ENCODE measurements around the gene DDHD1. TPM values are rescaled to one million over a fixed set of nuclear protein-coding genes. Genes with fewer than 3 reads are reported as not detected.
"Not testable (repeated sequence)": the region's sequence is repeated elsewhere in the genome, so short reads cannot be mapped to it uniquely, and the experiment has no call there.

DDHD1 gene
- total RNA-seq, 2 donors from 2014 or later: 53.6 to 73.5 TPM

GRCh38 chr14:53147208-53147607 lies 5.9 kb downstream of the DDHD1 start:
- peaks cover 26 to 31% of the 10 kb centered on the region in 2 donors for H3K36me3 Mint-ChIP-seq (ENCODE audit: insufficient read depth in 2 of 2)
- H3K27me3 Mint-ChIP-seq (ENCODE audit: low read depth): no peaks in the 10 kb centered on the region
- no peak for DNase-seq
- H3K9me3 Mint-ChIP-seq: peaks cover 5 to 8% of the 10 kb centered on the region in 2 donors
- peaks cover 80% of the 10 kb centered on the region for H3K4me1 Mint-ChIP-seq (ENCODE audit: low read depth)
- peak overlapping the region; percentile 77 to 98 for H3K4me3 Mint-ChIP-seq
- no peak for ATAC-seq (replicated peaks in 1 of 2)
- H3K27ac Mint-ChIP-seq: no peak overlapping the region

DNA sequence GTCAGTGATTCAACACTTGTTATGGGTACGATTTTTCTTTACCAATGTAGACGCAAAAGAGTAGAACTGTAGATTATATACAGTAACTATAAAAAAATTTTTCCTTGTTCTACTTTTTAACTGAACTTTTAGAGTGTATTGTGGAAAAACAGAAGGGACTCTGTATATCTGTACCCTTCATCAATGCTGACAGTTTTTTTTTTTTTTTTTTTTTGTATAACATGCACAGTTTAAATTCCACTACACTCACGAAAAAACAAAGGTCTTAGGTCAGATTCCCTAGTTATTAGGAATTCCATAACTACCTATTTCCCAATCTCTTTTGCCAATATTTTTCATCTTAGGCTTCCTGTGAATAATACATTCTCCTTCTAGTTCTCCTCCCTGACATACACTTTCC lies 6.4 kb downstream of the DDHD1 start:
- no peak overlapping the region for H3K27ac Mint-ChIP-seq

DNA sequence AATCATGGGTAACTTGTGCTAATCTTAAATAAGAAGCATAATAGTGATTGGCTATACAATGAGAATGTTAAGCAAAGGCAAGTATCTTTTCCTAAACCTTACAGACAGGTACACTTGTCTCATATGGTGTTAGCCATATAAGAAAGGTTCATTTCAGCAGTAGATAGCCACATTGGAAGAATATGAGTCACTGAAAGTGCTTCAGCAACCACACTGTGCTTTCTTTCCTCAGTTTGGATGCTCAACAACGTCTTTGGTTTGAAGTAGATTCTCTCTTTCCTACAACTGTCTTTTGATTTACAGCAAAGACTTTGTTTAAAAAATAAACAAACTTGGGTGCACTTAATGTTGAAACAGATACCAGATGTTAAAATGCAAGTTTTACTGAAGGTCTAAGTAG lies 8.9 kb downstream of the DDHD1 start:
- peak overlapping the region; percentile 51 to 69 for H3K4me3 Mint-ChIP-seq
- H3K4me1 Mint-ChIP-seq (ENCODE audit: low read depth): peaks cover 76% of the 10 kb centered on the region
- peaks cover 14% of the 10 kb centered on the region in 2 donors for H3K9me3 Mint-ChIP-seq
- no peaks in the 10 kb centered on the region for H3K27me3 Mint-ChIP-seq (ENCODE audit: low read depth)
- peak overlapping the region; percentile 75 for H3K27ac Mint-ChIP-seq
- ATAC-seq (replicated peaks in 1 of 2) (peak; percentile 93 to 94), DNase-seq (peak; percentile 13 to 21)
- H3K36me3 Mint-ChIP-seq (ENCODE audit: insufficient read depth in 2 of 2): peaks cover 29 to 47% of the 10 kb centered on the region in 2 donors

More for the DNA sequence above, 6.4 kb downstream of the DDHD1 start:
- Mint-ChIP-seq H3K9me3 (peaks cover 5 to 9% of the 10 kb centered on the region in 2 donors), H3K4me3 (peak overlapping the region; percentile 77 to 98), H3K36me3 (ENCODE audit: insufficient read depth in 2 of 2) (peaks cover 24 to 32% of the 10 kb centered on the region in 2 donors), H3K27me3 (ENCODE audit: low read depth) (no peaks in the 10 kb centered on the region), H3K4me1 (ENCODE audit: low read depth) (peaks cover 80% of the 10 kb centered on the region)
- no peak for DNase-seq
- no peak for ATAC-seq (replicated peaks in 1 of 2)

- no peak for DNase-seq
- H3K4me1 Mint-ChIP-seq (ENCODE audit: low read depth): peaks cover 66% of the 10 kb centered on the region
- H3K9me3 Mint-ChIP-seq: peaks cover 17 to 18% of the 10 kb centered on the region in 2 donors
- peaks cover 38 to 71% of the 10 kb centered on the region in 2 donors for H3K36me3 Mint-ChIP-seq (ENCODE audit: insufficient read depth in 2 of 2)
- no peak for ATAC-seq (replicated peaks in 1 of 2)
- H3K27ac Mint-ChIP-seq: no peak overlapping the region
- H3K4me3 Mint-ChIP-seq: no peak overlapping the region
- H3K27me3 Mint-ChIP-seq (ENCODE audit: low read depth): no peaks in the 10 kb centered on the region
These were observed 12.5 kb downstream of the DDHD1 start for GRCh38 chr14:53140585-53140984.

DNA sequence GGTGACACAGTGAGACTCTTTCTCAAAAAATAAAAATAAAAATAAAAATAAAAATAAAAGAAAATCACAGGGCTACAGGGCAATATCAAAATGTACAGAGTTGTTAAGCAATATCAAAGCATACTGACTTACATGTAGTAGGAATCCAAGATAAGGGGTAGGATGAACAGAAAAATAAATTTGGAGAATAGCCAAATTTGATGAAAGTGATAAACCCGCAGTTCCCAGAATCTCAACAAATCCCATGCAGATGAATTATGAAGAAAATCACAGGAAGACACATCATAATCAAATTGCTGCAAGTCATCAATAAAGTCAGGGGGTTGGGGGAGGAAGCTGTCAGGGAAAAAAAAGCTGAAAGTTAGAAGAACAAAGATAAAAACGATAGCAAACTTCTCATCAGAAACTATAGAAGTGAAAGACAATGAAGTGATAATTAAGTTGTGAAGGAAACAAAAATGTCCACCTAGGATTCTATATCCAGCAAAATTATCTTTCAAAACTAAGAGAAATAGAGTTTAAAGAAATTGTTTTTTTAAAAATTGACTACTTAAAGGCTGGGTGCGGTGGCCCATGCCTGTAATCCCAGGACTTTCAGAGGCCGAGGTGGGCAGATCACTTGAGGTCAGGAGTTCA lies 15.4 kb downstream of the DDHD1 start:
- ATAC-seq (replicated peaks in 1 of 2): no peak
- peak overlapping the region in 1 of 2 donors; percentile 27 for H3K4me3 Mint-ChIP-seq
- DNase-seq: no peak
- H3K9me3 Mint-ChIP-seq: peaks cover 12 to 19% of the 10 kb centered on the region in 2 donors
- H3K27ac Mint-ChIP-seq: no peak overlapping the region
- no peaks in the 10 kb centered on the region for H3K27me3 Mint-ChIP-seq (ENCODE audit: low read depth)
- peaks cover 42% of the 10 kb centered on the region for H3K4me1 Mint-ChIP-seq (ENCODE audit: low read depth)
- peaks cover 39 to 65% of the 10 kb centered on the region in 2 donors for H3K36me3 Mint-ChIP-seq (ENCODE audit: insufficient read depth in 2 of 2)

DNA sequence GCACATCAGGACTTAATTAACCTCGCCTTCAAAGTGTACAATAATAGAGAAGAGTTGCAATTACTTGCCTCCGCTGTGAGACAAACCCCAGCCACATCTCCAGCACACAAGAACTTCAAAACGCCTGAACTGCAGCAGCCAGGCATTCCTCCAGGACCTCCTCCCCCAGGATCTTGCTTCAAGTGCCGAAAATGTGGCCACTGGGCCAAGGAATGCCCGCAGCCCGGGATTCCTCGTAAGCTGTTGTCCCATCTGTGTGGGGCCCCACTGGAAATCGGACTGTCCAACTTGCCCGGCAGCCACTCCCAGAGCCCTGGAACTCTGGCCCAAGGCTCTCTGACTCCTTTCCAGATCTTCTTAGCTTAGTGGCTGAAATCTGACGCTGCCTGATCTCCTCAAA lies 22.6 kb downstream of the DDHD1 start:
- peaks cover 29% of the 10 kb centered on the region for H3K4me1 Mint-ChIP-seq (ENCODE audit: low read depth)
- H3K36me3 Mint-ChIP-seq (ENCODE audit: insufficient read depth in 2 of 2); H3K4me3 Mint-ChIP-seq; DNase-seq; H3K27ac Mint-ChIP-seq; H3K9me3 Mint-ChIP-seq; H3K27me3 Mint-ChIP-seq (ENCODE audit: low read depth); ATAC-seq (replicated peaks in 1 of 2): not testable (repeated sequence)

DNA sequence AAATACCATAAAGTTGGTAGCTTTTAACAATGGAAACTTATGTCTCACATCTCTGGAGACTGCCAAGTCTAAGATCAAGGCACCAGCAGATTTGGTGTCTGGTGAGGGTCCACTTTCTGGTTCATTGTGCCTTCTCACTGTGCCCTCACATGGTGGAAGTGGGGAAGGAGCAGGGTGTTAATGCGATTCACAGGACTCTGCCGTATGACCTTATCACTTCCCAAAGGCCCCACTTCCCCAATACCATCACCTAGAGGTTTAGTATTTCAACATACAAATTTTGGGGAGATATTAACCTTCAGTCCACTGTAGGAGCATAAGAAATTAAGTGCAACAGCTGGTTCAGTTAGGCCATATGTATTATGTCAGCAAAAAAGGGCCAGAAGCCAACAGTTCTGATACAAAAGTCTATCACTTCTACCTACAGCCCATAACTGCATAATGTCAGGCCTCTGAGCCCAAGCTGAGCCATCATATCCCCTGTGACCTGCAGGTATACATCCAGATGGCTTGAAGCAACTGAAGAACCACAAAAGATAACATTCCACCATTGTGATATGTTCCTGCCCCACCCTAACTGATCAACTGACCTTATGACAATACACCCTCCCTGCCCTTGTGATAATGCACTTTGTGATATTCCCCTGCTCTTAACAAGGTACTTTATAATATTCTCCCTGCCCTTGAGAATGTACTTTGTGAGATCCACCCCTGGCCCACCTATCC lies 24.7 kb downstream of the DDHD1 start:
- Mint-ChIP-seq H3K36me3 (ENCODE audit: insufficient read depth in 2 of 2) (peaks cover 2 to 6% of the 10 kb centered on the region in 2 donors), H3K4me3 (peak overlapping the region; percentile 13 to 46), H3K27me3 (ENCODE audit: low read depth) (no peaks in the 10 kb centered on the region), H3K4me1 (ENCODE audit: low read depth) (peaks cover 25% of the 10 kb centered on the region), H3K27ac (no peak overlapping the region), H3K9me3 (peaks cover 1 to 4% of the 10 kb centered on the region in 2 donors)
- DNase-seq (no peak), ATAC-seq (replicated peaks in 1 of 2) (no peak)

DNA sequence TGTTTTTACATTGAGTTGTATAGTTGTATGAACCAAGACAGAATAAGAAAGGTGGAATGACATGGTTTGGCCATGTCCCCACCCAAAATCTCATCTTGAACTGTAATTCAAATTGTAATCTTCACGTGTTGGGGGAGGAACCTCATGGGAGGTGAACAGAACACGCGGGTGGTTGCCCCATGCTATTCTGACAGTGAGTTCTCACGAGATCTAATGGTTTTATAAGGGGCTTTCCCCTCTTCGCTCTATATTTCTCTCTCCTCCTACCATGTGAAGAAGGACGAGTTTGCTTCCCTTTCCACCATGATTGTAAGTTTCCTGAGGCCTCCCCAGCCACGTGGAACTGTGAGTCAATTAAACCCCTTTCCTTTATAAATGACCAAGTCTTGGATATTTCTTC lies 25.3 kb downstream of the DDHD1 start:
- Mint-ChIP-seq H3K4me3 (peak overlapping the region; percentile 13 to 79), H3K4me1 (ENCODE audit: low read depth) (peaks cover 25% of the 10 kb centered on the region), H3K27ac (peak overlapping the region; percentile 96), H3K27me3 (ENCODE audit: low read depth) (no peaks in the 10 kb centered on the region), H3K36me3 (ENCODE audit: insufficient read depth in 2 of 2) (peaks cover 2 to 6% of the 10 kb centered on the region in 2 donors), H3K9me3 (peaks cover 1 to 4% of the 10 kb centered on the region in 2 donors)
- ATAC-seq (replicated peaks in 1 of 2) (peak in 1 of 2 donors; percentile 36), DNase-seq (no peak)

- peaks cover 2 to 7% of the 10 kb centered on the region in 2 donors for H3K36me3 Mint-ChIP-seq (ENCODE audit: insufficient read depth in 2 of 2)
- peak overlapping the region; percentile 61 to 79 for H3K4me3 Mint-ChIP-seq
- peaks cover 1 to 4% of the 10 kb centered on the region in 2 donors for H3K9me3 Mint-ChIP-seq
- DNase-seq (no peak), ATAC-seq (replicated peaks in 1 of 2) (no peak)
- no peaks in the 10 kb centered on the region for H3K27me3 Mint-ChIP-seq (ENCODE audit: low read depth)
- H3K27ac Mint-ChIP-seq: peak overlapping the region; percentile 96
- H3K4me1 Mint-ChIP-seq (ENCODE audit: low read depth): peaks cover 25% of the 10 kb centered on the region
These were observed 26.0 kb downstream of the DDHD1 start for GRCh38 chr14:53127151-53127550.

DNA sequence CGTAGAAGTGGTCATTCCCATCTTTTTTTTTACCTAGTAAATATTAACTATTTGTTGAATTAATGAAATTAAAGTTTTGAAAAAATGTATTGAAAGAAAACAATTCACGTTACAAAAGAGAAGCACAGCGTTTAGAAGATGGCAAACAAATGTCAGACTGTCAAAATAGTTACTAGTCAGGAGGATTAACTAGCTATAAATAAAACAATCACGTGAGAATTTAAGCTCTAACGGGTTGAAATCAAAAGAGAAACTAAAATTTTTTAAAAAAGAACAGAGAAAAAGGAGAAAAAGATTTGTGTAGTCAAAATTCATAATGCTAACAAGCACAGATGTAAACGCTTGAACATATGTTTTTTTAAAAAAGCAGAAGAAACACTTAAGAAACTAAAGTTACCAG lies 26.4 kb downstream of the DDHD1 start:
- peak overlapping the region; percentile 96 for H3K27ac Mint-ChIP-seq
- H3K27me3 Mint-ChIP-seq (ENCODE audit: low read depth): no peaks in the 10 kb centered on the region
- no peak for ATAC-seq (replicated peaks in 1 of 2)
- peak overlapping the region; percentile 61 to 79 for H3K4me3 Mint-ChIP-seq
- no peak for DNase-seq
- H3K4me1 Mint-ChIP-seq (ENCODE audit: low read depth): peaks cover 25% of the 10 kb centered on the region
- peaks cover 6 to 11% of the 10 kb centered on the region in 2 donors for H3K36me3 Mint-ChIP-seq (ENCODE audit: insufficient read depth in 2 of 2)
- peaks cover 1 to 4% of the 10 kb centered on the region in 2 donors for H3K9me3 Mint-ChIP-seq

DNA sequence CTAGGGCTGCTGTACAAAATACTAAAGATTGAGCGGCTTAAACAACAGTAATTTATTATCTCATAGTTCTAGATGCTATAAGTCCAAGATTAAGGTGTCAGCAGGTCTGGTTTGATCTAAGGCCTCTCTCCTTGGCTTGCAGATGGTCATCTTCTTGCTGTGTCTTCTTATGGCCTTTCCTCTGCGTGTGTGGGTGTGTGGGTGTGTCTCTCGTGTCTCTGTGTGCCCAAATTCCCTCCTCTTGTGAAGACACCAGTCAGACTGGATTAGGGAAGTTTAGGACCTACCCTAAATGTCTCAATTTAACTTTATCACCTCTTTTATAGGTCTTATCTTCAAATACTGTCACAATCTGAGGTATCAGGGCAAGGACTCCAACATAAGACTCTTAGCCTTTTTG lies 28.3 kb downstream of the DDHD1 start:
- Mint-ChIP-seq H3K27ac (no peak overlapping the region), H3K4me1 (ENCODE audit: low read depth) (peaks cover 33% of the 10 kb centered on the region)
- no peak for DNase-seq

GRCh38 chr14:53121419-53121818 lies 31.7 kb downstream of the DDHD1 start:
- not testable (repeated sequence) for H3K9me3 Mint-ChIP-seq; H3K27ac Mint-ChIP-seq; H3K27me3 Mint-ChIP-seq (ENCODE audit: low read depth); ATAC-seq (replicated peaks in 1 of 2); DNase-seq; H3K4me3 Mint-ChIP-seq
- Mint-ChIP-seq H3K36me3 (ENCODE audit: insufficient read depth in 2 of 2) (peaks cover 20 to 33% of the 10 kb centered on the region in 2 donors), H3K4me1 (ENCODE audit: low read depth) (peaks cover 45% of the 10 kb centered on the region)

More for the DNA sequence above, 28.3 kb downstream of the DDHD1 start:
- Mint-ChIP-seq H3K9me3 (peaks cover 4 to 7% of the 10 kb centered on the region in 2 donors), H3K27me3 (ENCODE audit: low read depth) (no peaks in the 10 kb centered on the region), H3K4me3 (no peak overlapping the region), H3K36me3 (ENCODE audit: insufficient read depth in 2 of 2) (peaks cover 14 to 25% of the 10 kb centered on the region in 2 donors)
- no peak for ATAC-seq (replicated peaks in 1 of 2)

- H3K4me3 Mint-ChIP-seq; DNase-seq; ATAC-seq (replicated peaks in 1 of 2); H3K27ac Mint-ChIP-seq; H3K27me3 Mint-ChIP-seq (ENCODE audit: low read depth): not testable (repeated sequence)
- Mint-ChIP-seq H3K9me3 (peaks cover 11% of the 10 kb centered on the region in 2 donors), H3K36me3 (ENCODE audit: insufficient read depth in 2 of 2) (peaks cover 24 to 41% of the 10 kb centered on the region in 2 donors), H3K4me1 (ENCODE audit: low read depth) (peaks cover 58% of the 10 kb centered on the region)
These were observed 35.6 kb downstream of the DDHD1 start for GRCh38 chr14:53117479-53117878.
